GM23338 (cell line): ENCODE results near the gene PLPP4. TPM values are rescaled to one million over a fixed set of nuclear protein-coding genes. Genes with fewer than 3 reads are reported as not detected.

ENCODE experiments used
- ATAC-seq: fragments of 200-7000 bp; cut with Tn5 transposase; 3 replicates; pipeline ENCODE4 v1.9.1; 2020
- DNase-seq: peaks from one replicate; pipeline ENCODE4 v3.0.0-alpha.2; 2015; ENCODE audit warnings: low spot score
- H2AFZ ChIP-seq: fragments of 200-600 bp; sonication (generic); 2 replicates; pipeline ENCODE4 v1.8.0; 2016; ENCODE audit warnings: antibody characterized with exemption, mild to moderate bottlenecking, moderate library complexity
- H3F3A ChIP-seq: fragments of 200-600 bp; sonication (generic); replicated peaks from 2 replicates; pipeline ENCODE4 v1.8.0; 2017; ENCODE audit warnings: antibody characterized with exemption, mixed run types, low read depth
- H3K27ac ChIP-seq: fragments of 200-600 bp; sonication (generic); 2 replicates; pipeline ENCODE4 v1.6.1; 2016; ENCODE audit warnings: low read depth
- H3K27me3 ChIP-seq: fragments of 200-600 bp; sonication (generic); 2 replicates; pipeline ENCODE4 v1.8.0; 2016; ENCODE audit warnings: mild to moderate bottlenecking, mixed run types, moderate library complexity; ENCODE audit not compliant: insufficient read depth
- H3K36me3 ChIP-seq: fragments of 200-600 bp; sonication (generic); 2 replicates; pipeline ENCODE4 v1.8.0; 2016; ENCODE audit warnings: mild to moderate bottlenecking; ENCODE audit not compliant: insufficient read depth
- H3K4me1 ChIP-seq: fragments of 200-600 bp; sonication (generic); 2 replicates; pipeline ENCODE4 v1.8.0; 2016; ENCODE audit warnings: mild to moderate bottlenecking, moderate library complexity; ENCODE audit not compliant: insufficient read depth
- H3K4me2 ChIP-seq: fragments of 200-600 bp; sonication (generic); 2 replicates; pipeline ENCODE4 v1.7.1; 2017; ENCODE audit warnings: mixed run types
- H3K4me3 ChIP-seq: fragments of 200-600 bp; sonication (generic); 2 replicates; pipeline ENCODE4 v1.6.1; 2016; ENCODE audit warnings: mixed run types
- H3K79me2 ChIP-seq: fragments of 200-600 bp; sonication (generic); replicated peaks from 2 replicates; pipeline ENCODE4 v1.8.0; 2017; ENCODE audit warnings: mild to moderate bottlenecking; ENCODE audit not compliant: insufficient read depth
- H3K9me2 ChIP-seq: fragments of 200-600 bp; sonication (generic); 2 replicates; pipeline ENCODE4 v1.8.0; 2017; ENCODE audit not compliant: insufficient read depth
- H4K20me1 ChIP-seq: fragments of 200-600 bp; sonication (generic); replicated peaks from 2 replicates; pipeline ENCODE4 v1.8.0; 2017; ENCODE audit warnings: mild to moderate bottlenecking; ENCODE audit not compliant: insufficient read depth
- H3K27ac Mint-ChIP-seq: 2 replicates; pipeline ENCODE4 v1.8.0; 2020; ENCODE audit warnings: inconsistent platforms, mild to moderate bottlenecking, moderate library complexity, mixed read lengths
- H3K27me3 Mint-ChIP-seq: 3 replicates; pipeline ENCODE4 v1.8.0; 2022; ENCODE audit warnings: low read depth, mild to moderate bottlenecking, moderate library complexity, mixed read lengths, inconsistent platforms; ENCODE audit not compliant: insufficient read depth, poor library complexity
- H3K36me3 Mint-ChIP-seq: 3 replicates; pipeline ENCODE4 v1.8.0; 2021; ENCODE audit warnings: low read depth, mild to moderate bottlenecking, inconsistent platforms, moderate library complexity, mixed read lengths
- H3K4me1 Mint-ChIP-seq: 3 replicates; pipeline ENCODE4 v1.8.0; 2020; ENCODE audit warnings: mild to moderate bottlenecking, inconsistent platforms, mixed read lengths
- H3K4me3 Mint-ChIP-seq: 3 replicates; pipeline ENCODE4 v1.8.0; 2021; ENCODE audit warnings: moderate library complexity, mild to moderate bottlenecking, inconsistent platforms, mixed read lengths
- H3K9me3 Mint-ChIP-seq: 3 replicates; pipeline ENCODE4 v1.8.0; 2020; ENCODE audit warnings: moderate library complexity, mild to moderate bottlenecking, inconsistent platforms, mixed read lengths
- ETS1 ChIP-seq: IDR thresholded peaks from 2 replicates; pipeline ENCODE4 v1.6.1; 2016; ENCODE audit warnings: antibody characterized with exemption
- ZNF114 ChIP-seq: fragments of 250-450 bp; sonication (Bioruptor Pico); IDR thresholded peaks from 2 replicates; pipeline ENCODE4 v1.5.0; 2020; ENCODE audit warnings: mild to moderate bottlenecking, moderate library complexity
- ZNF331 ChIP-seq: fragments of 250-450 bp; sonication (Bioruptor Pico); IDR thresholded peaks from 2 replicates; pipeline ENCODE4 v1.5.0; 2020; ENCODE audit warnings: low read depth, mild to moderate bottlenecking, moderate library complexity
- ZNF462 ChIP-seq: fragments of 250-450 bp; sonication (Bioruptor Pico); IDR thresholded peaks from 2 replicates; pipeline ENCODE4 v1.5.0; 2020; ENCODE audit warnings: mild to moderate bottlenecking, moderate library complexity
- polyA plus RNA-seq: library from polyadenylated mRNA; unstranded; fragments of >200 nt; fragmentation: Nextera tagmentation; extraction: Ambion mirVana; gene quantifications from 2 replicates; pipeline ENCODE4 v1.2.1, GENCODE V29; 2016
- total RNA-seq: library from RNA; depleted of rRNA; stranded (reverse); fragments of >200 nt; shearing (Covaris generic); gene quantifications from 2 replicates; pipeline ENCODE4 v1.2.3, GENCODE V29; 2014

Gene PLPP4
- total and polyA plus RNA-seq, 2 experiments from 2014 or later = 0.24 to 0.31 TPM

- no peak for TF ChIP-seq ZNF462 (CRISPR knock-in tag)
- TF ChIP-seq ETS1 = no peak
Measured at GRCh38 chr10:120513307-120513796, 56.3 kb downstream of the PLPP4 start (continued).

- Histone ChIP-seq H3K4me2 (no peak overlapping the region), H4K20me1 (peaks cover 5% of the 10 kb centered on the region; the same call in 1 of the 2 replicates)
- peak; percentile 86 for DNase-seq
- no peak for TF ChIP-seq ZNF331 (CRISPR knock-in tag)
- no peak for TF ChIP-seq ZNF114 (CRISPR knock-in tag)
- TF ChIP-seq ZNF462 (CRISPR knock-in tag) = no peak
Measured at GRCh38 chr10:120514035-120514620, 57.1 kb downstream of the PLPP4 start.

More at GRCh38 chr10:120514035-120514620, 57.1 kb downstream of the PLPP4 start:
- no peak overlapping the region for H3K4me3 Mint-ChIP-seq
- no peak overlapping the region for H3K27ac Mint-ChIP-seq
- H3K27me3 Mint-ChIP-seq = peaks cover 4% of the 10 kb centered on the region
- Histone ChIP-seq H3K9me2 (no peaks in the 10 kb centered on the region), H3K36me3 (no peaks in the 10 kb centered on the region), H3K79me2 (no peaks in the 10 kb centered on the region), H3K4me3 (no peak overlapping the region), H2AFZ (no peak overlapping the region), H3K4me1 (no peaks in the 10 kb centered on the region), H3K27me3 (no peaks in the 10 kb centered on the region), H3F3A (no peaks in the 10 kb centered on the region), H3K27ac (no peak overlapping the region)
- H3K9me3 Mint-ChIP-seq = no peaks in the 10 kb centered on the region
- ATAC-seq = peak; percentile 97
- H3K36me3 Mint-ChIP-seq = no peaks in the 10 kb centered on the region
- no peaks in the 10 kb centered on the region for H3K4me1 Mint-ChIP-seq
